ENCODE data around the gene IKZF1. TPM values are rescaled to one million over a fixed set of nuclear protein-coding genes. Genes with fewer than 3 reads are reported as not detected.

The IKZF1 gene
- total and polyA plus RNA-seq, 9 of the 15 experiments (the other 6 are each of a cell fraction or from before 2014, with no cell fraction given), result 12.6 to 85.3 (median 44.7) TPM

DNA sequence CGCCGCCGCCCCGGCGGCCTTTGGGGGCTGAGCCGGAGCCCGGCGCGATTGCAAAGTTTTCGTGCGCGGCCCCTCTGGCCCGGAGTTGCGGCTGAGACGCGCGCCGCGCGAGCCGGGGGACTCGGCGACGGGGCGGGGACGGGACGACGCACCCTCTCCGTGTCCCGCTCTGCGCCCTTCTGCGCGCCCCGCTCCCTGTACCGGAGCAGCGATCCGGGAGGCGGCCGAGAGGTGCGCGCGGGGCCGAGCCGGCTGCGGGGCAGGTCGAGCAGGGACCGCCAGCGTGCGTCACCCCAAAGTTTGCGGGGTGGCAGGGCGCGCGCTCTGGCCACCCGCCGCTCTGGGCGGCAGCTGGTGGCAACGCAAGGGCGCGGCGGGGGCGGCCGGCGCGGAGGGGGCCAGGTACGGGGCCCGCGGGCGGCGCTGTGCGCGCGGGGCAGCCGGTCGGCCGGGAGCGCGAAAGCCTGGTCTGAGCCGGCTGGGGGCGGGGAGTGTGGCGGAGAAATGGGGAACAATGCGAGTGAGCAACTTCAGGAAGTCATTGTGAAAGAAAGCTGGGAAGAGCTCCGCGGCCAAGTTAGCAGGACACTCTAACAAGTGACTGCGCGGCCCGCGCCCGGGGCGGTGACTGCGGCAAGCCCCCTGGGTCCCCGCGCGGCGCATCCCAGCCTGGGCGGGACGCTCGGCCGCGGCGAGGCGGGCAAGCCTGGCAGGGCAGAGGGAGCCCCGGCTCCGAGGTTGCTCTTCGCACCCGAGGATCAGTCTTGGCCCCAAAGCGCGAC lies at the start of gene IKZF1 (continued):
- TF ChIP-seq, protein P1, sequence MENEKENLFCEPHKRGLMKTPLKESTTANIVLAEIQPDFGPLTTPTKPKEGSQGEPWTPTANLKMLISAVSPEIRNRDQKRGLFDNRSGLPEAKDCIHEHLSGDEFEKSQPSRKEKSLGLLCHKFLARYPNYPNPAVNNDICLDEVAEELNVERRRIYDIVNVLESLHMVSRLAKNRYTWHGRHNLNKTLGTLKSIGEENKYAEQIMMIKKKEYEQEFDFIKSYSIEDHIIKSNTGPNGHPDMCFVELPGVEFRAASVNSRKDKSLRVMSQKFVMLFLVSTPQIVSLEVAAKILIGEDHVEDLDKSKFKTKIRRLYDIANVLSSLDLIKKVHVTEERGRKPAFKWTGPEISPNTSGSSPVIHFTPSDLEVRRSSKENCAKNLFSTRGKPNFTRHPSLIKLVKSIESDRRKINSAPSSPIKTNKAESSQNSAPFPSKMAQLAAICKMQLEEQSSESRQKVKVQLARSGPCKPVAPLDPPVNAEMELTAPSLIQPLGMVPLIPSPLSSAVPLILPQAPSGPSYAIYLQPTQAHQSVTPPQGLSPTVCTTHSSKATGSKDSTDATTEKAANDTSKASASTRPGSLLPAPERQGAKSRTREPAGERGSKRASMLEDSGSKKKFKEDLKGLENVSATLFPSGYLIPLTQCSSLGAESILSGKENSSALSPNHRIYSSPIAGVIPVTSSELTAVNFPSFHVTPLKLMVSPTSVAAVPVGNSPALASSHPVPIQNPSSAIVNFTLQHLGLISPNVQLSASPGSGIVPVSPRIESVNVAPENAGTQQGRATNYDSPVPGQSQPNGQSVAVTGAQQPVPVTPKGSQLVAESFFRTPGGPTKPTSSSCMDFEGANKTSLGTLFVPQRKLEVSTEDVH (IDR thresholded peaks at IDR 0.05; ENCODE audit: low read depth, partially characterized antibody), result no peak
- TF ChIP-seq CCNT2 (IDR thresholded peaks at IDR 0.05; ENCODE audit: borderline replicate concordance, extremely low read depth, insufficient read length, low read depth, low read length) (peak; percentile 63), BMI1 (IDR thresholded peaks at IDR 0.05; ENCODE audit: low read length) (no peak), ZNF583 (CRISPR knock-in tag; IDR thresholded peaks at IDR 0.05) (no peak), ZC3H11A (IDR thresholded peaks at IDR 0.05; ENCODE audit: low read depth, low read length) (no peak), TOE1 (IDR thresholded peaks at IDR 0.05; ENCODE audit: borderline replicate concordance) (no peak), TOE1 (CRISPR knock-in tag; IDR thresholded peaks at IDR 0.05; ENCODE audit: borderline replicate concordance, low read depth) (no peak), PHF21A (IDR thresholded peaks at IDR 0.05; ENCODE audit: borderline replicate concordance, low read depth) (no peak), RFX5 (IDR thresholded peaks at IDR 0.05; ENCODE audit: low read depth, low read length) (no peak), SAP30 (IDR thresholded peaks at IDR 0.05; ENCODE audit: borderline replicate concordance, insufficient read depth, low read depth, low read length, poor library complexity, severe bottlenecking) (peak; percentile 11), CHD1 (IDR thresholded peaks at IDR 0.05; ENCODE audit: low read length) (peak; percentile 72), PURB (CRISPR knock-in tag; IDR thresholded peaks at IDR 0.05; ENCODE audit: low read depth) (no peak), HSF4 (CRISPR knock-in tag; IDR thresholded peaks at IDR 0.05; ENCODE audit: borderline replicate concordance) (no peak), GABPA (tag; conservative IDR thresholded peaks at IDR 0.05; ENCODE audit: low read depth) (0 out of 2 replicates have a peak, but pooled peaks have one; percentile 33)
- TF ChIP-seq, protein P2, sequence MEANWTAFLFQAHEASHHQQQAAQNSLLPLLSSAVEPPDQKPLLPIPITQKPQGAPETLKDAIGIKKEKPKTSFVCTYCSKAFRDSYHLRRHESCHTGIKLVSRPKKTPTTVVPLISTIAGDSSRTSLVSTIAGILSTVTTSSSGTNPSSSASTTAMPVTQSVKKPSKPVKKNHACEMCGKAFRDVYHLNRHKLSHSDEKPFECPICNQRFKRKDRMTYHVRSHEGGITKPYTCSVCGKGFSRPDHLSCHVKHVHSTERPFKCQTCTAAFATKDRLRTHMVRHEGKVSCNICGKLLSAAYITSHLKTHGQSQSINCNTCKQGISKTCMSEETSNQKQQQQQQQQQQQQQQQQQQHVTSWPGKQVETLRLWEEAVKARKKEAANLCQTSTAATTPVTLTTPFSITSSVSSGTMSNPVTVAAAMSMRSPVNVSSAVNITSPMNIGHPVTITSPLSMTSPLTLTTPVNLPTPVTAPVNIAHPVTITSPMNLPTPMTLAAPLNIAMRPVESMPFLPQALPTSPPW (CRISPR knock-in tag; IDR thresholded peaks at IDR 0.05), result peak; percentile 69
- TF ChIP-seq, protein P3, sequence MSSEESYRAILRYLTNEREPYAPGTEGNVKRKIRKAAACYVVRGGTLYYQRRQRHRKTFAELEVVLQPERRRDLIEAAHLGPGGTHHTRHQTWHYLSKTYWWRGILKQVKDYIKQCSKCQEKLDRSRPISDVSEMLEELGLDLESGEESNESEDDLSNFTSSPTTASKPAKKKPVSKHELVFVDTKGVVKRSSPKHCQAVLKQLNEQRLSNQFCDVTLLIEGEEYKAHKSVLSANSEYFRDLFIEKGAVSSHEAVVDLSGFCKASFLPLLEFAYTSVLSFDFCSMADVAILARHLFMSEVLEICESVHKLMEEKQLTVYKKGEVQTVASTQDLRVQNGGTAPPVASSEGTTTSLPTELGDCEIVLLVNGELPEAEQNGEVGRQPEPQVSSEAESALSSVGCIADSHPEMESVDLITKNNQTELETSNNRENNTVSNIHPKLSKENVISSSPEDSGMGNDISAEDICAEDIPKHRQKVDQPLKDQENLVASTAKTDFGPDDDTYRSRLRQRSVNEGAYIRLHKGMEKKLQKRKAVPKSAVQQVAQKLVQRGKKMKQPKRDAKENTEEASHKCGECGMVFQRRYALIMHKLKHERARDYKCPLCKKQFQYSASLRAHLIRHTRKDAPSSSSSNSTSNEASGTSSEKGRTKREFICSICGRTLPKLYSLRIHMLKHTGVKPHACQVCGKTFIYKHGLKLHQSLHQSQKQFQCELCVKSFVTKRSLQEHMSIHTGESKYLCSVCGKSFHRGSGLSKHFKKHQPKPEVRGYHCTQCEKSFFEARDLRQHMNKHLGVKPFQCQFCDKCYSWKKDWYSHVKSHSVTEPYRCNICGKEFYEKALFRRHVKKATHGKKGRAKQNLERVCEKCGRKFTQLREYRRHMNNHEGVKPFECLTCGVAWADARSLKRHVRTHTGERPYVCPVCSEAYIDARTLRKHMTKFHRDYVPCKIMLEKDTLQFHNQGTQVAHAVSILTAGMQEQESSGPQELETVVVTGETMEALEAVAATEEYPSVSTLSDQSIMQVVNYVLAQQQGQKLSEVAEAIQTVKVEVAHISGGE (CRISPR knock-in tag; IDR thresholded peaks at IDR 0.05), result peak in 1 of 3 experiments; percentile 86; a peak in 2 of 6 replicates
- TF ChIP-seq, protein P4, sequence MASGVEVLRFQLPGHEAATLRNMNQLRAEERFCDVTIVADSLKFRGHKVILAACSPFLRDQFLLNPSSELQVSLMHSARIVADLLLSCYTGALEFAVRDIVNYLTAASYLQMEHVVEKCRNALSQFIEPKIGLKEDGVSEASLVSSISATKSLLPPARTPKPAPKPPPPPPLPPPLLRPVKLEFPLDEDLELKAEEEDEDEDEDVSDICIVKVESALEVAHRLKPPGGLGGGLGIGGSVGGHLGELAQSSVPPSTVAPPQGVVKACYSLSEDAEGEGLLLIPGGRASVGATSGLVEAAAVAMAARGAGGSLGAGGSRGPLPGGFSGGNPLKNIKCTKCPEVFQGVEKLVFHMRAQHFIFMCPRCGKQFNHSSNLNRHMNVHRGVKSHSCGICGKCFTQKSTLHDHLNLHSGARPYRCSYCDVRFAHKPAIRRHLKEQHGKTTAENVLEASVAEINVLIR (CRISPR knock-in tag; IDR thresholded peaks at IDR 0.05), result no peak
